ENCODE data around the gene DLD.
A peak's percentile ranks its signal among the peaks of the same experiment; 100 is the strongest.
"Not testable (repeated sequence)": the region's sequence is repeated elsewhere in the genome, so short reads cannot be mapped to it uniquely, and the experiment has no call there.

Gene DLD

DNA sequence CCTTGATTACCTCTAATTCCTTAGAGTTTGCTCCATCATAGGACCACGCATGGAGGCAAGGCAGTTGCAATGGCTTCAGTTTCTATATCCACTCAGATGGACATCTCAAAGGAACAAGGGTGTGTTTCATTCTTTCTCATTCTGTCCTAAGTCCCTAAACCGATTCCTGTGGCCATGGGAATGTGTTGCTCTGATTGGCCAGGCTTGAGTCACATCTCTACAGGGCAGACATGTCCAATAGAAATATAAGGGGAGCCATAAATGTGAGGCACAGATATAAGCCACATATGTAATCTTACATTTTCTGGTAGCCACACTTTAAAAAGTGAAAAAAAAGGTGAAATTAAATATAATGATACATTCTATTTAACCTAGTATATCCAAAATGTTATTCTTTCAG, 16.9 kb upstream of the DLD start:
- Histone ChIP-seq H3K9ac (no peak overlapping the region), H3K4me3 (no peak overlapping the region), H4K20me1 (no peaks in the 10 kb centered on the region), H3K9me3 (no peaks in the 10 kb centered on the region), H3K4me2 (no peak overlapping the region), H3K4me1 (peaks cover 25% of the 10 kb centered on the region), H3K27me3 (no peaks in the 10 kb centered on the region), H3K36me3 (no peaks in the 10 kb centered on the region), H3K27ac (no peak overlapping the region)
- TF ChIP-seq Cebpa-rat (IDR thresholded peaks at IDR 0.05), result no peak

GRCh38 chr7:107874605-107875446, 16.2 kb upstream of the DLD start:
- Histone ChIP-seq H3K36me3 (no peaks in the 10 kb centered on the region), H3K4me3 (no peak overlapping the region), H3K9ac (no peak overlapping the region), H4K20me1 (no peaks in the 10 kb centered on the region), H3K27me3 (no peaks in the 10 kb centered on the region), H3K27ac (no peak overlapping the region), H3K9me3 (no peaks in the 10 kb centered on the region), H3K4me2 (peak overlapping the region; percentile 60; the same call in 1 of the 2 replicates), H3K4me1 (peaks cover 25% of the 10 kb centered on the region)
- TF ChIP-seq Cebpa-rat (IDR thresholded peaks at IDR 0.05), result no peak

DNA sequence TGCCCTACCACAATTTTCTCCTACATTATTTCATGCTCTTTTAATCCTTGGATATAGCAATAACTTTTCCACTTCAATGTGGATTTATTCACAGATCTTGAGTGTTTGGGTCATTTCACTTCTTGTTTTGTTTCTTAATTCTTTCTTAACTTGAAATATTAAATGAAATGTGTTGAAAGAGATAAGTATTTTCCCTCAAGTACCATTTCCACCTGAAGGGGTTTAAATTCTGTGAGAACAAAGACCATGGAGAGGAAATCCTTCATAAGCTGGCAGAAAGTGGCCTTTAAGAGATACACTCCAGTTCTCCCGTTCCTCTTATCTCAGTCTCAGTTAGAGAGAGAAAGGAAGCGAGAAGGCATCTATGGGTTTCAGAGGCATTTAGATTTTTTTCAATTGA, 14.1 kb upstream of the DLD start:
- H3K27me3 ChIP-seq, result no peaks in the 10 kb centered on the region
- no peak overlapping the region for H3K9ac ChIP-seq
- H4K20me1 ChIP-seq, result no peaks in the 10 kb centered on the region
- H3K4me2 ChIP-seq, result no peak overlapping the region
- H3K9me3 ChIP-seq, result no peaks in the 10 kb centered on the region
- no peak for TF ChIP-seq Cebpa-rat (IDR thresholded peaks at IDR 0.05)
- H3K4me3 ChIP-seq, result no peak overlapping the region
- H3K4me1 ChIP-seq, result peaks cover 25% of the 10 kb centered on the region
- no peak overlapping the region for H3K27ac ChIP-seq
- H3K36me3 ChIP-seq, result no peaks in the 10 kb centered on the region

DNA sequence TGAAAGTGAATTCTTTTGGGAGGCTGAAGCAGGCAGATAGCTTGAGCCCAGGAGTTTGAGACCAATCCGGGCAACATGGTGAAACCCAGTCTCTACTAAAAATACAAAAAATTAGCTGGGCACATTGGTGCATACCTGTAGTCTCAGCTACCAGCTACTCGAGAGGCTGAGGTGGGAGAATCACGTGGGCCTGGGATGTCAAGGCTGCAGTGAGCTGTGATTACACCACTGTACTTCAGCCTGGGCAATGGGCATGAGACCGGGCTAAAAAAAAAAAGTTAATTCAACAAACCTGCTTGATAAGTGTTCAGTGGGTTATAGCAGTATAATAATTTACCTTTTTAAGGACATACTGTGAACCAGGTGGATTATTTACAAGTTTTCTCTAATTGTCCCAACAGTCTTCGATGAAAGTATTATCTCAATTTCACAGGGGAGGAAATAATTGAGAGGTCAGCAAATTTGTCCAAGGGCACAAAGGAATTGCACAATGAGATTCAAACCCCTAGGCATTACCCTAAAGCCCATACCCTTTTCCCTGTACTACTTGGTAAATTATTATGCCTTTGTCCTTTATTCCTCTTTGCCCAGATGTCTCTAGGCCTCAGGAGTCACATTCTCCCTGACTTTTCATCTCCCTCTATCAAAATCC, 13.1 kb upstream of the DLD start:
- no peak overlapping the region for H3K9ac ChIP-seq
- H3K36me3 ChIP-seq, result no peaks in the 10 kb centered on the region
- no peak for TF ChIP-seq Cebpa-rat (IDR thresholded peaks at IDR 0.05)
- H3K9me3 ChIP-seq, result no peaks in the 10 kb centered on the region
- no peak overlapping the region for H3K4me2 ChIP-seq
- peaks cover 25% of the 10 kb centered on the region for H3K4me1 ChIP-seq
- H4K20me1 ChIP-seq, result no peaks in the 10 kb centered on the region
- H3K27ac ChIP-seq, result no peak overlapping the region
- H3K27me3 ChIP-seq, result no peaks in the 10 kb centered on the region
- H3K4me3 ChIP-seq, result no peak overlapping the region

DNA sequence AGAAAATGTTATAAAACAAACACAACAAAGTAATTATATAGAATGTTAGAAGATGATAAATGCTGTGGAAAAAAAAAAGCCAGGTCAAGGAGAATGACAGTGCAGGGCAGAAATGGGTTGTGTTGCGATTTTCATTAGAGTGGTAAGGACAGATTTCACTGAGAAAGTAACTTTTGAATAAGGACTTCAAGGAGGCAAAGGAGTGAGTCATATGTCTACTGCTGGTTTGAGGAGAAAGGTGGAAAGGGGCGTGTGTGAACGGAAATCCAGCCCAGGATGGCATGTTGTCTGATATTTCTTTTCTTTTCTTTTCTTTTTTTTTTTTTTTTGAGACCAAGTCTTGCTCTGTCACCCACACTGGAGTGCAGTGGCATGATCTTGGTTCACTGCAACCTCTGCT, 12.3 kb upstream of the DLD start:
- Histone ChIP-seq H3K4me2 (no peak overlapping the region), H3K27me3 (no peaks in the 10 kb centered on the region), H3K36me3 (no peaks in the 10 kb centered on the region), H4K20me1 (no peaks in the 10 kb centered on the region), H3K9ac (no peak overlapping the region), H3K27ac (no peak overlapping the region), H3K9me3 (no peaks in the 10 kb centered on the region), H3K4me3 (no peak overlapping the region), H3K4me1 (peaks cover 25% of the 10 kb centered on the region)
- no peak for TF ChIP-seq Cebpa-rat (IDR thresholded peaks at IDR 0.05)

DNA sequence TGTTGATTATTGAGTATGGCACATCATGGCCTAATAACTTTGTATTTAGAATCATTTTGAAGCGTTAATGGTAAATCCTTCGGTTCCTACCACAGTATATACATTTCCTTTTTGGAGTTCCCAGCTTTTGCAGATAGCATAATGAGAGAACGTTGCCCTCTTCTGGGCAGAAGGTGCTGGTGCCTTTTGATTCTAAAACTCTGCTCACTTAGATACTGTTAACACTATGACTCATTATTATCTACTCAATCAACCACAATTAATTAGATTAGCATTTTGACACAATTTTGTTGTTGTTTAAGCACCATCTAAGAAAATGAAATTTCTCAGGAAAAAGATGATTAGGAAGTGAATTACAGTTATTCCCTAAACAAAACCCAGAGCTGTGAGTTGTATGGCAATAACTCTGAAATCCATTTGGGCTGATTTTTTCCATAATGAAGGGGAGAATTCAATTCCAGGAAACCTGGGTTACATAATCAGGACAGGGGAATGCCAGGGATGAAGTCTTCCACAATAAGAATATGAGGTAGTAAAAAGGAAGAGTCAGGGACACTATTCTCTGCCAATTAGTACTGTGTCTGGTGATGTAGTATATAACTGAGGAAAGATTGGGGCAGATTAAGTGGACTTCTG, 11.5 kb upstream of the DLD start:
- Histone ChIP-seq H3K27me3 (no peaks in the 10 kb centered on the region), H3K4me1 (peaks cover 25% of the 10 kb centered on the region), H3K4me2 (no peak overlapping the region), H3K9me3 (no peaks in the 10 kb centered on the region), H3K27ac (no peak overlapping the region), H4K20me1 (no peaks in the 10 kb centered on the region), H3K9ac (no peak overlapping the region), H3K36me3 (no peaks in the 10 kb centered on the region), H3K4me3 (no peak overlapping the region)
- no peak for TF ChIP-seq Cebpa-rat (IDR thresholded peaks at IDR 0.05)

GRCh38 chr7:107882766-107883165, 8.2 kb upstream of the DLD start:
- no peak overlapping the region for H3K4me3 ChIP-seq
- TF ChIP-seq Cebpa-rat (IDR thresholded peaks at IDR 0.05), result no peak
- peaks cover 2% of the 10 kb centered on the region; the same call in 1 of the 2 replicates for H3K9me3 ChIP-seq
- no peaks in the 10 kb centered on the region for H4K20me1 ChIP-seq
- H3K9ac ChIP-seq, result no peak overlapping the region
- H3K4me2 ChIP-seq, result no peak overlapping the region
- H3K27me3 ChIP-seq, result no peaks in the 10 kb centered on the region
- H3K4me1 ChIP-seq, result no peaks in the 10 kb centered on the region
- no peaks in the 10 kb centered on the region for H3K36me3 ChIP-seq
- no peak overlapping the region for H3K27ac ChIP-seq

GRCh38 chr7:107884066-107884818, 6.7 kb upstream of the DLD start:
- H4K20me1 ChIP-seq, result no peaks in the 10 kb centered on the region
- no peak overlapping the region for H3K4me3 ChIP-seq
- peaks cover 10% of the 10 kb centered on the region for H3K9me3 ChIP-seq
- no peak overlapping the region for H3K9ac ChIP-seq
- TF ChIP-seq Cebpa-rat (IDR thresholded peaks at IDR 0.05), result no peak
- no peaks in the 10 kb centered on the region for H3K4me1 ChIP-seq
- no peak overlapping the region for H3K27ac ChIP-seq
- H3K27me3 ChIP-seq, result no peaks in the 10 kb centered on the region
- H3K36me3 ChIP-seq, result no peaks in the 10 kb centered on the region
- H3K4me2 ChIP-seq, result no peak overlapping the region

- not testable (repeated sequence) for H3K27me3 ChIP-seq, H3K9ac ChIP-seq, H3K4me3 ChIP-seq, H3K27ac ChIP-seq, H3K36me3 ChIP-seq, H3K9me3 ChIP-seq, H3K4me2 ChIP-seq
- Histone ChIP-seq H4K20me1 (peaks cover 17% of the 10 kb centered on the region), H3K4me1 (peaks cover 18% of the 10 kb centered on the region)
These were observed 3.2 kb upstream of the DLD start for GRCh38 chr7:107887827-107888226.
